ENCODE measurements around the gene CCDC60. TPM values are rescaled to one million over a fixed set of nuclear protein-coding genes. Genes with fewer than 3 reads are reported as not detected.

The CCDC60 gene
- total RNA-seq, 4 donors from 2014 or later = 0.64 to 10.6 (median 2.1) TPM

- no peaks in the 10 kb centered on the region for H3K9me3 ChIP-seq
- 20 to 25% methylated on average over 1 of the region's 1 CpG for WGBS, 2 donors
- no peak for TF ChIP-seq CTCF (IDR thresholded peaks at IDR 0.05)
- TF ChIP-seq POLR2A (IDR thresholded peaks at IDR 0.05) = no peak
- no peak overlapping the region for H3K4me3 ChIP-seq
- no peaks in the 10 kb centered on the region for H3K36me3 ChIP-seq
- H3K4me1 ChIP-seq = no peaks in the 10 kb centered on the region
- no peak for DNase-seq
- peaks cover 0 to 16% (median 0%) of the 10 kb centered on the region in 4 donors for H3K27me3 ChIP-seq
- intact Hi-C loops (cut with DNase I) = loop anchor here (10.0 kb wide), 1 partner anchor 1142 kb away; no protein-coding TSS in a partner anchor
- H3K27ac ChIP-seq = no peak overlapping the region
Observed at GRCh38 chr12:119547001-119547400, 212.5 kb downstream of the CCDC60 start.

- no peaks in the 10 kb centered on the region for H3K36me3 ChIP-seq
- intact Hi-C loops (cut with DNase I) = no loop called here
- WGBS, 2 donors = 15 to 27% methylated on average over 1 of the region's 1 CpG
- no peak for DNase-seq
- TF ChIP-seq POLR2A (IDR thresholded peaks at IDR 0.05) (no peak), CTCF (IDR thresholded peaks at IDR 0.05) (no peak)
- no peaks in the 10 kb centered on the region for H3K4me1 ChIP-seq
- no peak overlapping the region for H3K4me3 ChIP-seq
- no peaks in the 10 kb centered on the region for H3K27me3 ChIP-seq
- H3K27ac ChIP-seq = no peak overlapping the region
- H3K9me3 ChIP-seq = no peaks in the 10 kb centered on the region
Observed at GRCh38 chr12:119556854-119557253, 222.3 kb downstream of the CCDC60 start.

- 79 to 88% methylated on average over 3 of the region's 3 CpGs for WGBS, 2 donors
- TF ChIP-seq CTCF (IDR thresholded peaks at IDR 0.05) = no peak
- no peak for TF ChIP-seq POLR2A (IDR thresholded peaks at IDR 0.05)
- Histone ChIP-seq H3K4me1 (no peaks in the 10 kb centered on the region), H3K27ac (no peak overlapping the region), H3K36me3 (no peaks in the 10 kb centered on the region), H3K4me3 (no peak overlapping the region), H3K9me3 (no peaks in the 10 kb centered on the region), H3K27me3 (no peaks in the 10 kb centered on the region)
- DNase-seq = no peak
- intact Hi-C loops (cut with DNase I) = no loop called here
Observed at GRCh38 chr12:119565404-119565803, 230.9 kb downstream of the CCDC60 start.

GRCh38 chr12:119570771-119571170 lies 236.2 kb downstream of the CCDC60 start:
- 68 to 72% methylated on average over 6 of the region's 6 CpGs for WGBS, 2 donors
- Histone ChIP-seq H3K36me3 (no peaks in the 10 kb centered on the region), H3K9me3 (no peaks in the 10 kb centered on the region), H3K4me1 (no peaks in the 10 kb centered on the region), H3K27me3 (no peaks in the 10 kb centered on the region), H3K4me3 (no peak overlapping the region), H3K27ac (no peak overlapping the region)
- intact Hi-C loops (cut with DNase I) = no loop called here
- no peak for TF ChIP-seq POLR2A (IDR thresholded peaks at IDR 0.05)
- TF ChIP-seq CTCF (IDR thresholded peaks at IDR 0.05) = no peak
- no peak for DNase-seq

GRCh38 chr12:119573086-119573485 lies 238.6 kb downstream of the CCDC60 start:
- 52 to 76% methylated on average over 1 of the region's 1 CpG for WGBS, 2 donors
- H3K36me3 ChIP-seq = no peaks in the 10 kb centered on the region
- no peak overlapping the region for H3K27ac ChIP-seq
- intact Hi-C loops (cut with DNase I) = no loop called here
- no peak for DNase-seq
- no peak for TF ChIP-seq CTCF (IDR thresholded peaks at IDR 0.05)
- TF ChIP-seq POLR2A (IDR thresholded peaks at IDR 0.05) = no peak
- no peaks in the 10 kb centered on the region for H3K9me3 ChIP-seq
- H3K4me1 ChIP-seq = no peaks in the 10 kb centered on the region
- H3K27me3 ChIP-seq = no peaks in the 10 kb centered on the region
- H3K4me3 ChIP-seq = no peak overlapping the region
